A673 (cell line): Measurements from ENCODE around the gene FGGY.

Experiments
- EZH2 ChIP-seq: fragments of 200-600 bp; sonication (generic); IDR thresholded peaks from 2 replicates; pipeline ENCODE4 v1.6.1; 2017; ENCODE audit warnings: borderline replicate concordance, low read depth, mild to moderate bottlenecking, mixed read lengths, antibody characterized with exemption, low read length; ENCODE audit not compliant: poor library complexity, severe bottlenecking
- TF ChIP-seq, protein P1 (sequence below): fragments of 300-800, 200-600 bp; sonication (generic); conservative IDR thresholded peaks from 2 replicates; pipeline ENCODE4 v1.5.1; 2017; ENCODE audit warnings: low read depth, mild to moderate bottlenecking, antibody characterized with exemption, low read length, moderate library complexity, mixed read lengths

DNA sequence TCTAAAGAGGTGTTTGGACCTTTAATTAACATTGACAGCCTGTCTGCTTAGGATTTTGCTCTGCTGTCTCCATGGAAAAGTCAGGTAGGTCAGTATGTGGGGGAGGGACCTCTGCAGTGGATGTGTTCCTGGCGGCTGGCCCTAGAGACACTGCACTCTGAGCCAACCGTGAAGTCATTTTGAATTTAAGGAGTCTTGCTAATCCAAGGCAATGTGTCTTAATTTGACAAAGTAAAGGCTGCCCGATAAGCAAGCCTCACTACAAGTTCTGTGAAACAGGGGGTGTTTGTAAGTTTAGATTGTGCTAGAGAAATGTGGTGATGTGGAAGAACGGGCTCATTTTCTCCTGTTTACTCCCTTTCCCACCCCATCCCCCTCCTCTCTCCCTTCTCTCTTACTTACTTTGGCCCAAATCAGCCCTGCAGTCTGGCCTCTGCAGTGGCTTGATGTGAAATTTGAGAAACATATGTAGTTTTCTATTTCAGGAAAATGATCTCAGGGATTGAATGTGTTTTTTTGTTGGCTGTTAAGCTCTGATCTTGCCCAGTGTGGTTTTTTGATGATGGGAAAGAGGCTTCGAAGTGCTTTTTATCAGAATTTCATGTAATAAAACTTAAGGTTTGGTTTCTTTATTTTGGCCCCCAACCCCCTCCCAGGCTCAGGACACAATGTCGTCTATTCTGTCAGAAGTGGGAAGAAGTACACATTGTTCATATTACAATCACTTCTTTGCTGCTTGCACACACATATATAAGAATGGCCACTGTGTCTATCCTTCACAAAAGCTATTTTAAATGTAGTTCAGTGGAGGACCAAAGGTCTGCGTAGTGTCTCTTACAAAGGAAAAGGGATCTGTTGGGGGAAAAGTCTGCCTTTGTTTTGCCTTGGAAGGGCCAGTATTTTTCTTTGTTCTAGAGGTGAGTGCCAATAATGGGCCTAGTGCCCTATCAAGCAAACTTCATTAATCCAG, 96.6 kb downstream of the FGGY start:
- TF ChIP-seq EZH2, result no peak
- TF ChIP-seq, protein P1, sequence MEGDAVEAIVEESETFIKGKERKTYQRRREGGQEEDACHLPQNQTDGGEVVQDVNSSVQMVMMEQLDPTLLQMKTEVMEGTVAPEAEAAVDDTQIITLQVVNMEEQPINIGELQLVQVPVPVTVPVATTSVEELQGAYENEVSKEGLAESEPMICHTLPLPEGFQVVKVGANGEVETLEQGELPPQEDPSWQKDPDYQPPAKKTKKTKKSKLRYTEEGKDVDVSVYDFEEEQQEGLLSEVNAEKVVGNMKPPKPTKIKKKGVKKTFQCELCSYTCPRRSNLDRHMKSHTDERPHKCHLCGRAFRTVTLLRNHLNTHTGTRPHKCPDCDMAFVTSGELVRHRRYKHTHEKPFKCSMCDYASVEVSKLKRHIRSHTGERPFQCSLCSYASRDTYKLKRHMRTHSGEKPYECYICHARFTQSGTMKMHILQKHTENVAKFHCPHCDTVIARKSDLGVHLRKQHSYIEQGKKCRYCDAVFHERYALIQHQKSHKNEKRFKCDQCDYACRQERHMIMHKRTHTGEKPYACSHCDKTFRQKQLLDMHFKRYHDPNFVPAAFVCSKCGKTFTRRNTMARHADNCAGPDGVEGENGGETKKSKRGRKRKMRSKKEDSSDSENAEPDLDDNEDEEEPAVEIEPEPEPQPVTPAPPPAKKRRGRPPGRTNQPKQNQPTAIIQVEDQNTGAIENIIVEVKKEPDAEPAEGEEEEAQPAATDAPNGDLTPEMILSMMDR, result no peak
